ENCODE results near the gene ECSIT.

- TF ChIP-seq CTCF (IDR thresholded peaks at IDR 0.05) (no peak), ZFX (IDR thresholded peaks at IDR 0.05; ENCODE audit: borderline replicate concordance) (no peak)
Measured at GRCh38 chr19:11547929-11548700, 19.2 kb upstream of the ECSIT start.
